HG03135 (cell line): Measurements from ENCODE around the gene GSTA5.
"Not testable (repeated sequence)": the region's sequence is repeated elsewhere in the genome, so short reads cannot be mapped to it uniquely, and the experiment has no call there.

Experiments
- ATAC-seq: cut with Tn5 transposase; IDR thresholded peaks from one replicate; pipeline ENCODE4 v1.9.1; 2021; ENCODE audit warnings: mild to moderate bottlenecking, moderate library complexity; ENCODE audit not compliant: unreplicated experiment

Gene GSTA5

DNA sequence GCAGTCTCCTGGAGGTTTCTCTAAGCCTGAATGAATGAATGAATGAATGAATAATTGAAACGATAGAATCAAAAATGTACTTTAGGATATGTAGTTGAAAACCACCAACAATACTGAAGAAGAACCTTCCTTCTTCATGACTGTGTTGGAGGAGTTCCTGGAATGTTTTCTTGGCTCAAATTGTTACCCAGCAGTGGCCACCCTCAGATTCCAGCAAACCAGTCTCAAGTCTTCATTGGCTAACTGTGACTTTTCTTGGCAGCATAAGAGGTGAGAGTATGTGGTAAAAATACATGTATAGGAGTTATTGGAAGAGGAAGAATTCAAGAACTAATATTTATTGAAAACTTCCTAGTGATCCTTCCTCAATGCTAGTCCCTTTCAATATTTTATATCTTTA lies 41.3 kb downstream of the GSTA5 start:
- ATAC-seq, result not testable (repeated sequence)

DNA sequence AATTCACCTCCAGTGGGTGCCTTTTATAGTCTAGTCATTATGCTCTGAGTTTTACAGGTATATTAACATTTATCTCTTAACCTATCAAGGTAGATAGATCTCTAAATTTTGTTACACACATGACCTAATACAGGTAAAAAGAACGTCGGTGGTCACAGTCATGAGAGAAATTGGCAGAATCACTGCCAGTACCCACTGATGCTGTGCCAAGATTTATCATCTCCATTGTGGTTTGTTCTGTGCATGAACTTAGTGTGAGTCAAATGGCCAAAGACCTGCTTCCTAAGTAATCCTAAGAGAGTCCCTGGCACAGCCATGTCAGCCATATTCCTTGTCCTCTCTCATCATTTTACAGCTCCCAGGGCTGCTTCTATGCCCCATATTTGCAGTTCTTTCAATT lies 46.2 kb downstream of the GSTA5 start:
- not testable (repeated sequence) for ATAC-seq

DNA sequence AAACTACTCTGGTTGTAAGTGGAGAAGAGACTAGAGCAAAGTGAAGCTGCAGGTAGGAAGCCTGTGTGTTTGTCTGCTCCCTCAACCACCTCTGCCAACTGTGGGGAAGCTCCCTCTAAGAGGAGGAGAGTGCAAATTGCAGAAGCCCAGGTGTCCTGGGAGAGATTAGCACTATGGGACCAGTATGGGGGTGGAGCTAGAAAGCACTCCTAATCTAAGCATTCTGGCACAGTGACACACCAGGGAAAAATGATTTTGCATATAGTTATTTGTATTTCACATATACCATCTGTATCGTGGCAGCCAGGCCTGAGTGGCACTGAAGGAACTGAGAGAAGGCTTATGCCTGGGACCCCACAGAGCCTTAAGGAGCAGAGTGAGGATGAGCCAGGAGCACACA lies 49.8 kb downstream of the GSTA5 start:
- no peak for ATAC-seq

DNA sequence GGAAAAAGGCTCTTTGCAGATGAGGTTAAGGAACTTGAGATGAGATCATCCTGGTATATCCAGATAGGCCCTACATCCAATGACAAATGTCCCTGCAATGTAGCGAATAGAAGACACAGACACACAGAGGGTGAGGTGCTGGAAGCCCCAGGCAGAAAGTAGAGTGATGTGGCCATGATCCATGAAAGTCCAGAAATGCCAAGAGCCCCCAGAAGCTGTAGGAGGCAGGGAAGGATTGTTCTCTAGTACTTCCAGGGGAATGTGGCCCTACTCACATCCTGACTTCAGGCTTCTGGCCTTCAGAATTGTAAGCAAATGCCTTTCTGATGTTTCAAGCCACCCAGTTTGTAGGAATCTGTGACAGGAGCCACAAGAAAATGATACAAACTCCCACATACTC lies 51.0 kb downstream of the GSTA5 start:
- ATAC-seq, result not testable (repeated sequence)

DNA sequence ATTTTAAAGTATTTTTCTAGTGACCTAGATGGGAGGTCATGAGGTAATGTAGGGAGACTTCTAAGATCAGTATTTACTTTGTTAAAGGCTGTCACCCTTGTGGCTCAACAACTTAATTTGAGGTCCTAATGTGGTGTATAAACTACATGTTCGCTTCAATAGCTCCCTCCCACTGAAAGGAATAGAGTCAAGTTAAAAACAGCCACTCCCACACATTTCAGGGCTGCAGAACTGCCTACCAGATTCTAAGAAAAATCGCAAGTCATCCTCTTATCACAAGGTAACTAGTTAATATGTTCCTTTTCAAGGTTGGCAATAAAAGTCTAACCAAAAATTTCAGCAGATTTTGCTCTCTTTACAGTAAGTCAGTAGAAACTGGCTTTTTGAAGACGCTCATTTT lies 52.1 kb downstream of the GSTA5 start:
- no peak for ATAC-seq

DNA sequence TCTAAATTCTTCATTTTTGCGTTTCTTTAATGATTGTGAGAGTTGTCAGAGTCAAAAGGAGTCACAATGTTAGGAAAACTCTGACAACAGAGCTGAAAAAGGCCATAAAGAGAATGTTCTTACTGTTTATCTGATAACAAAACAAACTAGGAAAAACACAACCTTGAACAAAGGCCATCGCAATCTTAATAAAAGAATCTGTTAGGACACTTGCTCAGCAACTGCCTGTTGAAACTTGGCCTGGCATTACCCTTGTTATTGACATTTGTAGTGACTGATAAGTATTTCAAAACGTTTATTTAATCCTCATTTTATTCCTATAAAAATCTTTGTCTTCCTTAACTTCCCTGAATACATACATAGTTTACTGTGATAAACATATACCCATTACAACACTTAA lies 52.7 kb downstream of the GSTA5 start:
- ATAC-seq, result no peak

DNA sequence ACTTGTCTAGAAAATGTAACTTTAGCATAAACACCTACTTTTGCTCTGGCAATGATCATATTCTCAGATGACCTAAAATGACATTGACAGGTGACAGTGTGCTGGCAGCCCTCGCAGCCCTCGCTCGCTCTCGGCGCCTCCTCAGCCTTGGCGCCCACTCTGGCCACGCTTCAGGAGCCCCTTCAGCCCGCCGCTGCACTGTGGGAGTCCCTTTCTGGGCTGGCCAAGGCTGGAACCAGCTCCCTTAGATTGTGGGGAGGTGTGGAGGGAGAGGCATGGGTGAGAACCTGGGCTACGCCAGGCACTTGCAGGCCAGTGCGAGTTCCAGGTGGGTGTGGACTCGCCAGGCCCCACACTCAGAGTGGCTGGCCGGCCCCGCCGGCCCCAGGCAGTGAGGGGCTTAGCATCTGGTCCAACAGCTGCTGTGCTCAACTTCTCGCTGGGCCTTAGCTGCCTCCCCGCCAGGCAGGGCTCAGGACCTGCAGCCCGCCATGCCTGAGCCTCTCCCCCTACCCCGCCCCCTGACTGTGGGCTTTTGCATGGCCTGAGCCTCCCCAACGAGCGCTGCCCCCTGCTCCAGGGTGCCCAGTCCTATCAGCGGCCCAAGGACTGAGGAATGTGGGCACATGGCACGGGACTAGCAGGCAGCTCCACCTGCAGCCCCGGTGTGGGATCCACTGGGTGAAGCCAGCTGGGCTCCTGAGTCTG lies 54.2 kb downstream of the GSTA5 start:
- no peak for ATAC-seq

DNA sequence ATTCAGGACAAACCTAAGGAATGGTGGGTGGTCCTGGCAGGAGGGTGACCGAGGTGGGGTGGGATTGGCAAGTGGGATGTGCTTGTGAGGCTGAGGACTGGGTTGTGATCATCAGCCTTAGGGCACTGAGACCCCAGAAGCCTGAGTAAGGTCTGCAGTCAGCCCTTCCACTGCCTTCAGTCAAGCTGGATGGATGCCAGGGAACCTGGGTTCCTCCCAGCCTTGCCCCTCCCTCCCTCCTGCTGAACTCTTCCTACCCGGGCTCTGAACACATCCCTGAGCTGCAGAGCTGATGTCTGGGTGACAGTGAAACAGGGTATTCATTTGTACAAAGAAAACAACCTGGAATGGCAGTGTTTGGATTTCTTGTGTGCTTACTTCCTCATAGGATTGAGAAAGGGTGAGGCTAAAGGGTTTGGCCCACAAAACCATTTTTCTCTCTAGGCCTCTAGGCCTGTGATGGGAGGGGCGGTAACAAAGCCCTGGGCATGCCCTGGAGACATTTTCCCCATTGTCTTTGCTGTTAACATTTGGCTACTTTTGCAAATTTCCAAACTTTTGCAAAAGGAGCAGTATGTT lies 57.8 kb downstream of the GSTA5 start:
- not testable (repeated sequence) for ATAC-seq

DNA sequence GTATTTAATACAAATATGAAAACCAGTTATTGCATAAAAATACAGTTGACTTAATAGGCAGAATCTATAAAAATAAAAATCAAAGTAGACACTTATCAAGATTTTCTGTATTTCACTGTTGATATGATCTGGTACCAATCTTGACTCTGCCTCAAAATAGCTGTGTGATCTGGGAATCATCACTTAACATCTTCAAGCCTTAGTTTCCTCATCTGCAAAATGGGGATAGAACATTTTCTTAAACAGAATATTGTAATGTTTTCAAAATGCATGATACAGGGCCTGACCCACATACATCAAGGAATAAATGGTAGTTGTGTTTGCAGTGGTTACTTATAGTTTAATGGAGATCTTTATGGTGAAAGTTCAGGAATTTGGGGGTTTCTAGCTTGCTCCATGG lies 58.4 kb downstream of the GSTA5 start:
- ATAC-seq, result not testable (repeated sequence)
